GM23338 (cell line): ENCODE results near the gene CRYGB.
"Not testable (repeated sequence)": the region's sequence is repeated elsewhere in the genome, so short reads cannot be mapped to it uniquely, and the experiment has no call there.

ENCODE experiments used
- CREB1 ChIP-seq: fragments of 250-450 bp; sonication (Bioruptor Pico); IDR thresholded peaks from 2 replicates; pipeline ENCODE4 v1.5.0; 2020; ENCODE audit warnings: low read depth, mild to moderate bottlenecking, moderate library complexity
- CTCF ChIP-seq, 2 experiments: fragments of 200-600 bp in 1 of 2; sonication (generic) in 1 of 2; conservative IDR thresholded peaks; 2 replicates each; pipeline versions ENCODE4 v1.5.1 to v1.6.1; 2016 to 2017; ENCODE audit warnings: antibody characterized with exemption in 2 of 2, low read depth in 2 of 2, mild to moderate bottlenecking in 2 of 2, moderate library complexity in 1 of 2
- ETS1 ChIP-seq: IDR thresholded peaks from 2 replicates; pipeline ENCODE4 v1.6.1; 2016; ENCODE audit warnings: antibody characterized with exemption
- EZH2 ChIP-seq: fragments of 200-600 bp; sonication (generic); IDR thresholded peaks from one replicate; pipeline ENCODE4 v1.8.0; 2017; ENCODE audit warnings: antibody characterized with exemption, mild to moderate bottlenecking, low read depth; ENCODE audit not compliant: unreplicated experiment
- EZH2phosphoT487 ChIP-seq: fragments of 200-600 bp; sonication (generic); IDR thresholded peaks from one replicate; pipeline ENCODE4 v1.8.1; 2018; ENCODE audit warnings: antibody characterized with exemption; ENCODE audit not compliant: unreplicated experiment
- JUNB ChIP-seq: IDR thresholded peaks from one replicate; pipeline ENCODE4 v1.6.1; 2016; ENCODE audit warnings: antibody characterized with exemption; ENCODE audit not compliant: unreplicated experiment
- NANOG ChIP-seq: IDR thresholded peaks from 2 replicates; pipeline ENCODE4 v1.6.1; 2016; ENCODE audit warnings: antibody characterized with exemption, borderline replicate concordance
- POLR2AphosphoS5 ChIP-seq: IDR thresholded peaks from 2 replicates; pipeline ENCODE4 v1.6.1; 2016; ENCODE audit warnings: antibody characterized with exemption, low read depth
- REST ChIP-seq: IDR thresholded peaks from one replicate; pipeline ENCODE4 v1.6.1; 2018; ENCODE audit warnings: antibody characterized with exemption; ENCODE audit not compliant: unreplicated experiment
- STAT1 ChIP-seq: IDR thresholded peaks from one replicate; pipeline ENCODE4 v1.6.1; 2016; ENCODE audit warnings: antibody characterized with exemption; ENCODE audit not compliant: unreplicated experiment
- ZNF114 ChIP-seq: fragments of 250-450 bp; sonication (Bioruptor Pico); IDR thresholded peaks from 2 replicates; pipeline ENCODE4 v1.5.0; 2020; ENCODE audit warnings: mild to moderate bottlenecking, moderate library complexity
- ZNF331 ChIP-seq: fragments of 250-450 bp; sonication (Bioruptor Pico); IDR thresholded peaks from 2 replicates; pipeline ENCODE4 v1.5.0; 2020; ENCODE audit warnings: low read depth, mild to moderate bottlenecking, moderate library complexity

GRCh38 chr2:208112273-208112745 lies 33.6 kb downstream of the CRYGB start:
- not testable (repeated sequence) for TF ChIP-seq ZNF331 (CRISPR knock-in tag); NANOG; REST; CTCF (conservative IDR thresholded peaks at IDR 0.05; ENCODE audit: low read depth in 2 of 2); EZH2; CREB1; STAT1; EZH2phosphoT487; POLR2AphosphoS5; JUNB; ETS1; ZNF114 (CRISPR knock-in tag)
